ENCODE measurements around the gene HYAL1. TPM values are rescaled to one million over a fixed set of nuclear protein-coding genes. Genes with fewer than 3 reads are reported as not detected.

HYAL1 gene
- total and polyA plus RNA-seq, 2 donors = 0.09 to 1.8 TPM

DNA sequence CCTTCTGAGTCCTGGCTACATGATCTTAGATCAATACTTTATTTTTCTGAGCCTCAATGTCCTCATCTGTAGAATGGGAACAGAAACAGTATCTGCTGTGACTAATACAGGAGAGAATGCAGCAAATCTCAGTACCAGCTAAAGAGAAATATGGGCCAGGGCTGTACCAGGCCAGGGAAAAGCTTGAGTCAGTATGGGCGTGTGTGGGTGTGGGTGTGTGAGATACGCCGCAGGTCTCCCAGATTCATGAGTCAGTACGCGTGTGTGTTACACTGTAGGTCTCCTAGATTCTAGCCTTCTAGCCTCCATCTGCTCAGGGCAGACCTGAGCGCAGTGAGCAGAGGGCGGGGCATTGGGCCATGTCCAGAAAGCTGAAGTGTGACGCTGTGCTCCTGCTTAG lies 52.2 kb downstream of the HYAL1 start:
- Histone ChIP-seq H3K36me3 (ENCODE audit: control insufficient read depth in 2 of 2, insufficient read depth in 2 of 2, low read length in 1 of 2) (peaks cover 63 to 80% of the 10 kb centered on the region in 2 donors), H3K4me3 (ENCODE audit: low read length in 2 of 2) (no peak overlapping the region), H3K27me3 (ENCODE audit: control insufficient read depth in 2 of 2, insufficient read depth in 1 of 2, low read length in 1 of 2) (no peaks in the 10 kb centered on the region), H3K27ac (ENCODE audit: low read depth in 1 of 2, low read length in 1 of 2) (no peak overlapping the region), H3K4me1 (ENCODE audit: control insufficient read depth in 2 of 2, insufficient read depth in 2 of 2, low read length in 2 of 2) (peaks cover 10 to 29% of the 10 kb centered on the region in 2 donors), H3K9me3 (ENCODE audit: control insufficient read depth in 2 of 2, insufficient read depth in 1 of 2, low read length in 1 of 2) (no peaks in the 10 kb centered on the region)
- 95% methylated on average over 8 of the region's 8 CpGs for WGBS
- no peak for DNase-seq (ENCODE audit: low read depth in 6 of 9, low spot score in 9 of 9)

DNA sequence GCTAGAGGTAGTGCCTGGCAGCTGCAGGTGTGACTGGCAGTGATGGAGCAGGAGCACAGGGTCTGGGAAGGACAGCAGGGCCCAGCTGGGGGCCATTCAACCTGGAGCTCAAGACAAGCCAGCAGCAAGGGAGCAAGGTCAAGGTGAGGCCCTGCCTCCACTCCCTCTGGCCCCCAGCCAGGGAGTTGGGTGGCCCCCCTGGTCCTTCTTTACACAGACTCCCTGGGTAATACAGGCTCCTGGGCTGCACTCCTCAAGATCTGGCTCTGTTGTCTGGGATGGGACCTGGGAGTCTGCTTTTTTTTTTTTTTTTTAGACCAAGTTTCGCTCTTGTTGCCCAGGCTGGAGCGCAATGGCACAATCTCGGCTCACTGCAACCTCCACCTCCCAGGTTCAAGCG lies 52.9 kb downstream of the HYAL1 start:
- Histone ChIP-seq H3K27me3 (ENCODE audit: control insufficient read depth in 2 of 2, insufficient read depth in 1 of 2, low read length in 1 of 2) (no peaks in the 10 kb centered on the region), H3K36me3 (ENCODE audit: control insufficient read depth in 2 of 2, insufficient read depth in 2 of 2, low read length in 1 of 2) (peaks cover 56 to 76% of the 10 kb centered on the region in 2 donors), H3K9me3 (ENCODE audit: control insufficient read depth in 2 of 2, insufficient read depth in 1 of 2, low read length in 1 of 2) (no peaks in the 10 kb centered on the region), H3K4me3 (ENCODE audit: low read length in 2 of 2) (no peak overlapping the region), H3K27ac (ENCODE audit: low read depth in 1 of 2, low read length in 1 of 2) (no peak overlapping the region), H3K4me1 (ENCODE audit: control insufficient read depth in 2 of 2, insufficient read depth in 2 of 2, low read length in 2 of 2) (peaks cover 12 to 36% of the 10 kb centered on the region in 2 donors)
- 95% methylated on average over 4 of the region's 4 CpGs for WGBS
- DNase-seq (ENCODE audit: low read depth in 6 of 9, low spot score in 9 of 9) = no peak

Other genes with a start within 250 kb of the HYAL1 start
- 142 TPM for gene RBM5, start 214.7 kb downstream of the HYAL1 start, total RNA-seq
- 219 TPM for gene RBM5, start 214.7 kb downstream of the HYAL1 start, polyA plus RNA-seq
- gene SEMA3F, start 148.2 kb downstream of the HYAL1 start, total RNA-seq = 4.4 TPM
- gene SEMA3F, start 148.2 kb downstream of the HYAL1 start, polyA plus RNA-seq = 19.7 TPM
- gene GNAT1, start 112.0 kb downstream of the HYAL1 start, total RNA-seq = 0.05 TPM
- gene GNAT1, start 112.0 kb downstream of the HYAL1 start, polyA plus RNA-seq = 0.05 TPM
- 0.05 TPM for gene SLC38A3, start 98.3 kb downstream of the HYAL1 start, total RNA-seq
- gene SLC38A3, start 98.3 kb downstream of the HYAL1 start, polyA plus RNA-seq = 0.18 TPM
- 177 TPM for gene GNAI2, start 67.4 kb downstream of the HYAL1 start, total RNA-seq
- 187 TPM for gene GNAI2, start 67.4 kb downstream of the HYAL1 start, polyA plus RNA-seq
- gene SEMA3B, start 34.4 kb downstream of the HYAL1 start, total RNA-seq = 0.66 TPM
- 4.8 TPM for gene SEMA3B, start 34.4 kb downstream of the HYAL1 start, polyA plus RNA-seq
- not detected for gene LSMEM2, start 24.5 kb downstream of the HYAL1 start, total RNA-seq
- gene LSMEM2, start 24.5 kb downstream of the HYAL1 start, polyA plus RNA-seq = 0.11 TPM
- 31.0 TPM for gene IFRD2, start 11.1 kb downstream of the HYAL1 start, total RNA-seq
- 52.3 TPM for gene IFRD2, start 11.1 kb downstream of the HYAL1 start, polyA plus RNA-seq
- 2.5 TPM for gene HYAL3, start 4.2 kb downstream of the HYAL1 start, total RNA-seq
- 2.5 TPM for gene HYAL3, start 4.2 kb downstream of the HYAL1 start, polyA plus RNA-seq
- gene NAA80, start 4.2 kb downstream of the HYAL1 start, total RNA-seq = 6.4 TPM
- 23.7 TPM for gene NAA80, start 4.2 kb downstream of the HYAL1 start, polyA plus RNA-seq
- gene HYAL2, start 19.2 kb upstream of the HYAL1 start, total RNA-seq = 15.2 TPM
- 32.7 TPM for gene HYAL2, start 19.2 kb upstream of the HYAL1 start, polyA plus RNA-seq
- gene TUSC2, start 24.6 kb upstream of the HYAL1 start, total RNA-seq = 23.6 TPM
- 27.5 TPM for gene TUSC2, start 24.6 kb upstream of the HYAL1 start, polyA plus RNA-seq
- gene RASSF1, start 37.3 kb upstream of the HYAL1 start, total RNA-seq = 17.6 TPM
- gene RASSF1, start 37.3 kb upstream of the HYAL1 start, polyA plus RNA-seq = 40.3 TPM
- 0.66 TPM for gene ZMYND10, start 42.2 kb upstream of the HYAL1 start, total RNA-seq
- 5.5 TPM for gene ZMYND10, start 42.2 kb upstream of the HYAL1 start, polyA plus RNA-seq
- 30.9 TPM for gene NPRL2, start 47.2 kb upstream of the HYAL1 start, total RNA-seq
- gene NPRL2, start 47.2 kb upstream of the HYAL1 start, polyA plus RNA-seq = 24.5 TPM
- 20.4 TPM for gene CYB561D2, start 47.3 kb upstream of the HYAL1 start, total RNA-seq
- gene CYB561D2, start 47.3 kb upstream of the HYAL1 start, polyA plus RNA-seq = 28.5 TPM
- gene TMEM115, start 55.9 kb upstream of the HYAL1 start, total RNA-seq = 17.3 TPM
- gene TMEM115, start 55.9 kb upstream of the HYAL1 start, polyA plus RNA-seq = 21.9 TPM
- gene CACNA2D2, start 200.1 kb upstream of the HYAL1 start, total RNA-seq = 0.57 TPM
- 1.5 TPM for gene CACNA2D2, start 200.1 kb upstream of the HYAL1 start, polyA plus RNA-seq

Data from thymus (tissue), 11 donors.